Measurements from ENCODE around the gene POLR3H. TPM values are rescaled to one million over a fixed set of nuclear protein-coding genes. Genes with fewer than 3 reads are reported as not detected.

POLR3H gene
- total and polyA plus RNA-seq, 5 donors from 2014 or later = 12.1 to 21.3 (median 15.2) TPM

DNA sequence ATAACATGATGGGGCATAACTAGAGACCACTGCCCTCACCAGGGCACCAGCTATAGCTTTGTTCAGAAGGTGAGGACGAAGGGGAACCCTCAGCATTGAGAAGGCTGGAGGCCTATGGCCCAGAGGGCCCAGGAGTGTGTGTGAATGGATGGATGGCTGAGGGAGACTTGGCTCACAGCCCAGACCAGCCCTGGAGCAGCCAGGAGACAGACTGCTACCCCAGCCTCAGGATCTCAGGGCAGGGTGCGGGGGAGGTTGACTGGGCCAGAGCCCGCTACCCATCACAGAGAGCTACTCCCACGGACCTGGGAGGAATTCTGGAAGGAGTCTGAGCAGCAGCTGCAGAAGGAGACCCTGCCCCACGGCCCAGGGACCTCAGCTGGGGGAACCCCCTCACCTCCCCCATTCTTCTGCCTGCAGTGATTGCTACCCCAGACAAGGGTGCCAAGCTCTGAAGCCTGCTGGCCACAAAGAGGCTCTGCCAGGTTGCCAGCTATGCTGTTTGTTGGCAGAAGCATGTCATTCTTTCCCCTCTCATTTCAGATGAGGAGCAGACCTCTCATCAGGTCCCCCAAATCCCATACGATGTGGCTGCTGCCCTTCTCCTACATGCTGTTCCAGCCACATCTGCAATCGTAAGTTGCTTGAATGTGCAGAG is 11.2 kb upstream of the POLR3H start:
- ATAC-seq (ENCODE audit: low read depth in 2 of 2) (no peak), DNase-seq (no peak)
- no peak overlapping the region for H3K27ac Mint-ChIP-seq
- peaks cover 0 to 1% (median 0%) of the 10 kb centered on the region in 7 donors for H3K9me3 Mint-ChIP-seq
- H3K4me3 ChIP-seq (ENCODE audit: low read depth, low read length) = no peak overlapping the region
- no peaks in the 10 kb centered on the region for H3K36me3 ChIP-seq (ENCODE audit: control insufficient read depth, insufficient read depth, low read length)
- H3K9me3 ChIP-seq (ENCODE audit: control insufficient read depth in 2 of 2, low read length in 2 of 2) = no peaks in the 10 kb centered on the region
- no peaks in the 10 kb centered on the region for H3K4me1 Mint-ChIP-seq
- no peak overlapping the region for H3K4me3 Mint-ChIP-seq
- H3K27me3 Mint-ChIP-seq = peaks cover 23% of the 10 kb centered on the region
- H3K27ac ChIP-seq (ENCODE audit: insufficient read depth, low read length, poor library complexity, severe bottlenecking) = no peak overlapping the region
- no peaks in the 10 kb centered on the region for H3K4me1 ChIP-seq (ENCODE audit: control insufficient read depth, insufficient read depth, low read length, poor library complexity, severe bottlenecking)
- H3K27me3 ChIP-seq (ENCODE audit: control insufficient read depth, insufficient read depth, low read length) = no peaks in the 10 kb centered on the region
- no peaks in the 10 kb centered on the region for H3K36me3 Mint-ChIP-seq

DNA sequence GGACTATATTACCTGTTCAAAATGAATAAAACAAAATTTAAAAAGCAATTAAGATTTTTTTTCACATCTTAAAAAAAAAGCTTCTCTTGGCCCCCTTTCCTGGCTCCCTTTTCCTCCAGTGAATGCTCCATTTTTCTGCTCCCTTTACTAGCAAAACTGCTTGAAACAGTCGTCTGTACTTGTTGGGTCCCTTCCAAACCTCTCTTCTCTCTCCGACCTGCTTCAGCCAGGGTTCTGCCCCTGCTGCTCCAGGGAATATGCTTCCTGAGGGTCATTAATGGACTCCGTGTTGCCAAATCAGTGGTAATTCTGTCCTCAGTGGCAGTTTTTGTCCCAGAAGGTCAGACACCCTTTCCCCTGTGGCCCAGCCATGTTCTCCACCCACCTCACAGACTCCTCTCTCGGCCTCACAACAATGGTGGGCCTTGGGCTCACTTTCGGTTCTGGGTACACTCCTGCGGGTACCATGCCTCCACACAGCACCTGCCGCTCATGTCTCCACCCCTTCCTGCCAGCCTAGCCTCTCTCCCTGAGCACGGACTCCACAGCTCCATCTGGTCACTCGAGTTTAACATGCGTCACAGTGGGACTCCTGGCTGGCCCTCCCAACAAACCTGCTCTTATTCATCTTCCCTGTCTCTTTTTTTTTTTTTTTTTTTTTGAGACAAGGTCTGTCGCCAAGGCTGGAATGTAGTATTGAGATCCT is 7.8 kb upstream of the POLR3H start:
- Histone ChIP-seq H3K36me3 (ENCODE audit: control insufficient read depth, insufficient read depth, low read length) (no peaks in the 10 kb centered on the region), H3K4me3 (ENCODE audit: low read depth, low read length) (no peak overlapping the region), H3K9me3 (ENCODE audit: control insufficient read depth in 2 of 2, low read length in 2 of 2) (no peaks in the 10 kb centered on the region), H3K4me1 (ENCODE audit: control insufficient read depth, insufficient read depth, low read length, poor library complexity, severe bottlenecking) (no peaks in the 10 kb centered on the region), H3K27ac (ENCODE audit: insufficient read depth, low read length, poor library complexity, severe bottlenecking) (no peak overlapping the region), H3K27me3 (ENCODE audit: control insufficient read depth, insufficient read depth, low read length) (no peaks in the 10 kb centered on the region)
- H3K27ac Mint-ChIP-seq = peak overlapping the region in 1 of 3 donors; percentile 52
- ATAC-seq (ENCODE audit: low read depth in 2 of 2) = no peak
- H3K9me3 Mint-ChIP-seq = peaks cover 0 to 1% (median 0%) of the 10 kb centered on the region in 7 donors
- no peak overlapping the region for H3K4me3 Mint-ChIP-seq
- DNase-seq = no peak
- no peaks in the 10 kb centered on the region for H3K4me1 Mint-ChIP-seq
- peaks cover 13% of the 10 kb centered on the region for H3K27me3 Mint-ChIP-seq
- H3K36me3 Mint-ChIP-seq = no peaks in the 10 kb centered on the region

DNA sequence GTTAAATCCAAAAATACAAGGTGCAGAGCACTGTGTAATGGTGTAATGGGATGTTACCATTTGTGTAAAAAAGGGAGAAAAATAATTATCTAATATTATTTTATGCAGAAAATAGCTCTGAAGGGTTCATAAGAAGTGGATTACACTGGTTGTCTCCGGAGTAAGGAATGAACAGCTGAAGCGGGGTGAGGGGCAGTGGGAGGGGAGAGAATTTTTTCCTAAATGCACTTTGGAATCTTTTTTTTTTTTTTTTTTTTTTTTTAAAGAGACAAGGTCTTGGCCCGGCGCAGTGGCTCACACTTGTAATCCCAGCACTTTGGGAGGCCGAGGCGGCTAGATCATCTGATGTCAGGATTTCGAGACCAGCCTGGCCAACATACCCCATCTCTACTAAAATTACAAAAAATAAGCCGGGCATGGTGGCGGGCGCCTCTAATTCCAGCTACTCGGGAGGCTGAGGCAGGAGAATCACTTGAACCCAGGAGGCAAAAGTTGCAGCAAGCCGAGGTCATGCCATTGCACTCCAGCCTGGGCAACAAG is 6.8 kb upstream of the POLR3H start:
- Histone ChIP-seq H3K4me1 (ENCODE audit: control insufficient read depth, insufficient read depth, low read length, poor library complexity, severe bottlenecking) (no peaks in the 10 kb centered on the region), H3K4me3 (ENCODE audit: low read depth, low read length) (no peak overlapping the region), H3K36me3 (ENCODE audit: control insufficient read depth, insufficient read depth, low read length) (no peaks in the 10 kb centered on the region), H3K27me3 (ENCODE audit: control insufficient read depth, insufficient read depth, low read length) (no peaks in the 10 kb centered on the region), H3K27ac (ENCODE audit: insufficient read depth, low read length, poor library complexity, severe bottlenecking) (no peak overlapping the region), H3K9me3 (ENCODE audit: control insufficient read depth in 2 of 2, low read length in 2 of 2) (no peaks in the 10 kb centered on the region)
- DNase-seq (no peak), ATAC-seq (ENCODE audit: low read depth in 2 of 2) (no peak)
- Mint-ChIP-seq H3K4me1 (peaks cover 0 to 1% (median 0%) of the 10 kb centered on the region in 4 donors), H3K27ac (no peak overlapping the region), H3K27me3 (peaks cover 10% of the 10 kb centered on the region), H3K36me3 (no peaks in the 10 kb centered on the region), H3K4me3 (no peak overlapping the region), H3K9me3 (peaks cover 0 to 1% (median 0%) of the 10 kb centered on the region in 7 donors)

DNA sequence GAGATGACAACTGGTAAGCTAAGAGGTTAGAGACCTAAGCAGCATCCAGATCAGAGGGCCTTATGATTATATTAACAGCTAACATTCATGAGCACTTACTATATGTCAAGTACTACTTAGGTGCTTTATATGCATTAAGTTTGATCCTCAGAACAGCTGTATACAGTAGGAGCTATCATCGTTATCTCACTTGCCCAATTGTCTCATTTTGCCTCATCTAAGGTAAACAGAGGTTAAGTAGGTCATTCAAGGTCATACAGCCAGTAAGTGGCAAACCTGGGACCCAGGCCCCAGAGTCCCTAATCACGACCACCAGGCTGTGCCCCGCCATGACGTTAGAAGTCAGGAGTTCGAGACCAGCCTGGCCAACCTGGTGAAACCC is 4.6 kb upstream of the POLR3H start:
- no peaks in the 10 kb centered on the region for H3K36me3 ChIP-seq (ENCODE audit: control insufficient read depth, insufficient read depth, low read length)
- Mint-ChIP-seq H3K36me3 (no peaks in the 10 kb centered on the region), H3K27ac (no peak overlapping the region), H3K9me3 (no peaks in the 10 kb centered on the region), H3K27me3 (peaks cover 10% of the 10 kb centered on the region), H3K4me3 (no peak overlapping the region), H3K4me1 (peaks cover 0 to 20% (median 10%) of the 10 kb centered on the region in 4 donors)
- ATAC-seq (ENCODE audit: low read depth in 2 of 2) (no peak), DNase-seq (no peak)
- no peaks in the 10 kb centered on the region for H3K9me3 ChIP-seq (ENCODE audit: control insufficient read depth in 2 of 2, low read length in 2 of 2)
- peaks cover 3% of the 10 kb centered on the region for H3K4me1 ChIP-seq (ENCODE audit: control insufficient read depth, insufficient read depth, low read length, poor library complexity, severe bottlenecking)
- H3K27ac ChIP-seq (ENCODE audit: insufficient read depth, low read length, poor library complexity, severe bottlenecking) = no peak overlapping the region
- no peak overlapping the region for H3K4me3 ChIP-seq (ENCODE audit: low read depth, low read length)
- no peaks in the 10 kb centered on the region for H3K27me3 ChIP-seq (ENCODE audit: control insufficient read depth, insufficient read depth, low read length)

DNA sequence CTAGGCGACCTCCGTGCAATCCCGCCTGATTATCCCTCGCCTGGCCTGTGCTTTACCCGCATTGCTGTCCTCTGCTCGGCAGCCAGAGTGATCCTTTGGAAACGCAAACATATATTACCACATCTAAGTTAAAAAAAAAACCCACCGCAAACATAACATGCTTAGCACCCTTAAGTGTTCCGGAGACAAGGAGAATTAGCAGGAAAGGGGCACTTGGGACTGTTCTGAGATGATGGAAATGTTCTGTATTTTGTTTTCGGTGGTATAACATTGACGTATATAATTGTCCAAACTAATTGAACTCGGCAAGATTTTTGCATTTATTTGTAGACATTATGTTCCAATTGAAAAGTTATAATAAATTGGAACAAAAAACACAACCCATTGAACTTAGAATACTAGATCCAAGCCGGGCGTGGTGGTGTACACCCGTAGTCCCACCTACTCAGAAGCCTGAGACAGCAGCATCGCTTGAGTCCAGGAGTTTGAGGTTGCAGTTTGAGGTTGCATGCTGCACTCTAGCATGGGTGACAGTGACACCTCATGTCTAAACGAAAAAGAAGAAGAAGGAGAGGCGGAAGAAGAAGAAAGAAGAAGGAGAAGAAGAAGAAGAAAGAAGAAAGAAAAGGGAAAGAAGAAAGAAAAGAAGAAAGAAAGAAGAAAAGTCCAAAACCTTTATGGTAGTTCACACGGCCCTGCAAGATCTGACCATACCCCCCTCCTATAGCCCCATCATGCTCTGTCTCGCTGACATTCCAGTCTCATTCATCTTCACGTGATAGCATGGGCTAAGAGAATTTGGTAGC is 604 bp upstream of the POLR3H start:
- H3K9me3 ChIP-seq (ENCODE audit: control insufficient read depth in 2 of 2, low read length in 2 of 2) = no peaks in the 10 kb centered on the region
- Mint-ChIP-seq H3K27me3 (peaks cover 6% of the 10 kb centered on the region), H3K36me3 (no peaks in the 10 kb centered on the region), H3K9me3 (no peaks in the 10 kb centered on the region), H3K4me3 (peak overlapping the region; percentile 95 to 99 (median 97)), H3K27ac (peak overlapping the region; percentile 88 to 97 (median 94)), H3K4me1 (peaks cover 0 to 51% (median 27%) of the 10 kb centered on the region in 4 donors)
- no peak for ATAC-seq (ENCODE audit: low read depth in 2 of 2)
- peaks cover 13% of the 10 kb centered on the region for H3K4me1 ChIP-seq (ENCODE audit: control insufficient read depth, insufficient read depth, low read length, poor library complexity, severe bottlenecking)
- H3K36me3 ChIP-seq (ENCODE audit: control insufficient read depth, insufficient read depth, low read length) = peaks cover 3% of the 10 kb centered on the region
- H3K27me3 ChIP-seq (ENCODE audit: control insufficient read depth, insufficient read depth, low read length) = no peaks in the 10 kb centered on the region
- peak overlapping the region; percentile 70 for H3K27ac ChIP-seq (ENCODE audit: insufficient read depth, low read length, poor library complexity, severe bottlenecking)
- DNase-seq = no peak
- H3K4me3 ChIP-seq (ENCODE audit: low read depth, low read length) = peak overlapping the region; percentile 82

DNA sequence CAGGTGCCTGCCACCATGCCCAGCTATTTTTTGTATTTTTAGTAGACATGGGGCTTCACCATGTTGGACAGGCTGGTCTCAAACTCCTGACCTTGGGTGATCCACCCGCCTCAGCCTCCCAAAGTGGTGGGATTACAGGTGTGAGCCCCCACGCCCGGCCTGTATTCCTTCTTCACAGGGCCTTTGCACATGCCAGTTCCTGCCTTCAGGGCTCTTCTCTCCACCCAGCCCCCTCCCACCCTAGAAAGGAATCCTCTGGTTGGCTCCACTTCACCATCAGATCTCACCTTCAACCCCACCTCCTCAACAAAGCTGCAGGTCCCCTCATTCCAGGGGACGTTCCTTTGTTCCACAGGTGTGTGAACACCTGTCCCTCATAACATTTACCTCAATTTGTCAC is 2.0 kb downstream of the POLR3H start:
- DNase-seq (no peak), ATAC-seq (ENCODE audit: low read depth in 2 of 2) (no peak)
- Histone ChIP-seq H3K9me3 (ENCODE audit: control insufficient read depth in 2 of 2, low read length in 2 of 2) (no peaks in the 10 kb centered on the region), H3K4me1 (ENCODE audit: control insufficient read depth, insufficient read depth, low read length, poor library complexity, severe bottlenecking) (peaks cover 13% of the 10 kb centered on the region), H3K4me3 (ENCODE audit: low read depth, low read length) (no peak overlapping the region), H3K36me3 (ENCODE audit: control insufficient read depth, insufficient read depth, low read length) (peaks cover 11% of the 10 kb centered on the region), H3K27ac (ENCODE audit: insufficient read depth, low read length, poor library complexity, severe bottlenecking) (no peak overlapping the region), H3K27me3 (ENCODE audit: control insufficient read depth, insufficient read depth, low read length) (no peaks in the 10 kb centered on the region)
- Mint-ChIP-seq H3K27me3 (no peaks in the 10 kb centered on the region), H3K27ac (peak overlapping the region in 2 of 3 donors; percentile 91 to 97), H3K9me3 (no peaks in the 10 kb centered on the region), H3K4me1 (peaks cover 0 to 51% (median 27%) of the 10 kb centered on the region in 4 donors), H3K36me3 (no peaks in the 10 kb centered on the region), H3K4me3 (peak overlapping the region; percentile 41 to 97 (median 92))

DNA sequence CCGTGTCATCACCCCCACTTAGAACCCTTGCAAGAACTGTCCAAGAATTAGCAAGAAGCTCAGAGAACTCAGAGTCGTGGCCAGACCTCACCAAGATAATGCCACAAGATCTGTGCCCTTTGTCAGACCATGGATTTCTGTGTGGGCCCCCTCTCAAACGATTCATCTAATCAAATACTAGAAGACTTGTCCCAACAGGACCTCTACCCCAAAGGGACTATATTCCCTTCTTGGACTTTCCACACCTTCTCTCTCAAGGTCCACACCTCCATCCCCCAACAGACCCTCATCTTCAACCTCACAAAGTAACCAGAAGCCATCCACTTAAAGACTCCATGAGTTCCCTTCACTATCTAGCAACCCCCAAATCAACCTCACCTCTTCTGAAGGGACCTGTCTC is 2.8 kb downstream of the POLR3H start:
- no peak for ATAC-seq (ENCODE audit: low read depth in 2 of 2)

More for the DNA sequence above, 2.8 kb downstream of the POLR3H start:
- H3K4me1 ChIP-seq (ENCODE audit: control insufficient read depth, insufficient read depth, low read length, poor library complexity, severe bottlenecking) = peaks cover 13% of the 10 kb centered on the region
- H3K27me3 ChIP-seq (ENCODE audit: control insufficient read depth, insufficient read depth, low read length) = no peaks in the 10 kb centered on the region
- Mint-ChIP-seq H3K4me3 (peak overlapping the region; percentile 8 to 95 (median 71)), H3K4me1 (peaks cover 0 to 53% (median 27%) of the 10 kb centered on the region in 4 donors), H3K27me3 (no peaks in the 10 kb centered on the region), H3K27ac (peak overlapping the region; percentile 2 to 51 (median 34)), H3K9me3 (no peaks in the 10 kb centered on the region), H3K36me3 (no peaks in the 10 kb centered on the region)
- peaks cover 11% of the 10 kb centered on the region for H3K36me3 ChIP-seq (ENCODE audit: control insufficient read depth, insufficient read depth, low read length)
- no peaks in the 10 kb centered on the region for H3K9me3 ChIP-seq (ENCODE audit: control insufficient read depth in 2 of 2, low read length in 2 of 2)
- H3K27ac ChIP-seq (ENCODE audit: insufficient read depth, low read length, poor library complexity, severe bottlenecking) = no peak overlapping the region
- no peak overlapping the region for H3K4me3 ChIP-seq (ENCODE audit: low read depth, low read length)
- DNase-seq = no peak

All from CD4-positive, CD25-positive, alpha-beta regulatory T cell (primary cell).